GM18498 (cell line): Measurements from ENCODE around the gene LANCL2.
"Not testable (repeated sequence)": the region's sequence is repeated elsewhere in the genome, so short reads cannot be mapped to it uniquely, and the experiment has no call there.

Source experiments
- ATAC-seq: cut with Tn5 transposase; IDR thresholded peaks from one replicate; pipeline ENCODE4 v1.9.1; 2021; ENCODE audit warnings: mild to moderate bottlenecking, moderate library complexity; ENCODE audit not compliant: unreplicated experiment

LANCL2 gene

GRCh38 chr7:55365205-55365674 lies at the start of gene LANCL2:
TSS of gene LANCL2 (plus strand) at chr7:55365337. CDS start at chr7:55366026, 689 bp downstream.
- ATAC-seq: peak; percentile 32

- ATAC-seq: no peak
Measured at GRCh38 chr7:55325371-55325792, 39.8 kb upstream of the LANCL2 start.

GRCh38 chr7:55326081-55326835 lies 38.9 kb upstream of the LANCL2 start:
- ATAC-seq: no peak

- ATAC-seq: no peak
Measured at GRCh38 chr7:55326945-55327626, 38.1 kb upstream of the LANCL2 start.

GRCh38 chr7:55335151-55335550 lies 30.0 kb upstream of the LANCL2 start:
- ATAC-seq: no peak

- ATAC-seq: no peak
Measured at GRCh38 chr7:55335786-55336185, 29.4 kb upstream of the LANCL2 start.

GRCh38 chr7:55336540-55336939 lies 28.6 kb upstream of the LANCL2 start:
- ATAC-seq: no peak

GRCh38 chr7:55339033-55340000 lies 25.8 kb upstream of the LANCL2 start:
- ATAC-seq: no peak

- ATAC-seq: no peak
Measured at GRCh38 chr7:55342216-55342871, 22.8 kb upstream of the LANCL2 start.

- ATAC-seq: no peak
Measured at GRCh38 chr7:55343002-55343781, 21.9 kb upstream of the LANCL2 start.

GRCh38 chr7:55343860-55344606 lies 21.1 kb upstream of the LANCL2 start:
- ATAC-seq: no peak

GRCh38 chr7:55344840-55345239 lies 20.3 kb upstream of the LANCL2 start:
- no peak for ATAC-seq

- ATAC-seq: no peak
Measured at GRCh38 chr7:55345292-55345691, 19.8 kb upstream of the LANCL2 start.

- no peak for ATAC-seq
Measured at GRCh38 chr7:55348502-55348901, 16.6 kb upstream of the LANCL2 start.

- ATAC-seq: no peak
Measured at GRCh38 chr7:55349121-55349520, 16.0 kb upstream of the LANCL2 start.

GRCh38 chr7:55350281-55350680 lies 14.9 kb upstream of the LANCL2 start:
- ATAC-seq: no peak

- no peak for ATAC-seq
Measured at GRCh38 chr7:55351263-55351662, 13.9 kb upstream of the LANCL2 start.

GRCh38 chr7:55352947-55353273 lies 12.2 kb upstream of the LANCL2 start:
- ATAC-seq: not testable (repeated sequence)

GRCh38 chr7:55360486-55360885 lies 4.7 kb upstream of the LANCL2 start:
- no peak for ATAC-seq
